ENCODE data around the gene SYNPO2.
"Not testable (repeated sequence)": the region's sequence is repeated elsewhere in the genome, so short reads cannot be mapped to it uniquely, and the experiment has no call there.

SYNPO2 gene

GRCh38 chr4:118857760-118858159, 30.9 kb upstream of the SYNPO2 start:
- in situ Hi-C loops (cut with HindIII; ENCODE audit: low pct_unique_long_range_greater_than_20kb, low sequenced_read_pairs) = no loop called here
- no peak for TF ChIP-seq JUND (IDR thresholded peaks at IDR 0.05; ENCODE audit: low read depth)
- no peak for DNase-seq (ENCODE audit: low read depth in 1 of 2, low spot score in 1 of 2)

GRCh38 chr4:118858779-118859178, 29.9 kb upstream of the SYNPO2 start:
- DNase-seq (ENCODE audit: low read depth in 1 of 2, low spot score in 1 of 2) = no peak
- TF ChIP-seq JUND (IDR thresholded peaks at IDR 0.05; ENCODE audit: low read depth) = no peak
- in situ Hi-C loops (cut with HindIII; ENCODE audit: low pct_unique_long_range_greater_than_20kb, low sequenced_read_pairs) = no loop called here

GRCh38 chr4:118865091-118865708, 23.5 kb upstream of the SYNPO2 start:
- in situ Hi-C loops (cut with HindIII; ENCODE audit: low pct_unique_long_range_greater_than_20kb, low sequenced_read_pairs) = no loop called here
- no peak for TF ChIP-seq JUND (IDR thresholded peaks at IDR 0.05; ENCODE audit: low read depth)
- peak; percentile 46 to 83 for DNase-seq (ENCODE audit: low read depth in 1 of 2, low spot score in 1 of 2)

GRCh38 chr4:118866442-118866841, 22.2 kb upstream of the SYNPO2 start:
- no peak for TF ChIP-seq JUND (IDR thresholded peaks at IDR 0.05; ENCODE audit: low read depth)
- in situ Hi-C loops (cut with HindIII; ENCODE audit: low pct_unique_long_range_greater_than_20kb, low sequenced_read_pairs) = no loop called here
- no peak for DNase-seq (ENCODE audit: low read depth in 1 of 2, low spot score in 1 of 2)

GRCh38 chr4:118867311-118868067, 21.2 kb upstream of the SYNPO2 start:
- TF ChIP-seq JUND (IDR thresholded peaks at IDR 0.05; ENCODE audit: low read depth) = no peak
- in situ Hi-C loops (cut with HindIII; ENCODE audit: low pct_unique_long_range_greater_than_20kb, low sequenced_read_pairs) = no loop called here
- no peak for DNase-seq (ENCODE audit: low read depth in 1 of 2, low spot score in 1 of 2)

- in situ Hi-C loops (cut with HindIII; ENCODE audit: low pct_unique_long_range_greater_than_20kb, low sequenced_read_pairs) = no loop called here
- no peak for TF ChIP-seq JUND (IDR thresholded peaks at IDR 0.05; ENCODE audit: low read depth)
- no peak for DNase-seq (ENCODE audit: low read depth in 1 of 2, low spot score in 1 of 2)
Observed at GRCh38 chr4:118869808-118870342, 18.8 kb upstream of the SYNPO2 start.

- no peak for DNase-seq (ENCODE audit: low read depth in 1 of 2, low spot score in 1 of 2)
- in situ Hi-C loops (cut with HindIII; ENCODE audit: low pct_unique_long_range_greater_than_20kb, low sequenced_read_pairs) = no loop called here
- TF ChIP-seq JUND (IDR thresholded peaks at IDR 0.05; ENCODE audit: low read depth) = no peak
Observed at GRCh38 chr4:118872181-118872580, 16.5 kb upstream of the SYNPO2 start.

- TF ChIP-seq JUND (IDR thresholded peaks at IDR 0.05; ENCODE audit: low read depth) = no peak
- no peak for DNase-seq (ENCODE audit: low read depth in 1 of 2, low spot score in 1 of 2)
- in situ Hi-C loops (cut with HindIII; ENCODE audit: low pct_unique_long_range_greater_than_20kb, low sequenced_read_pairs) = no loop called here
Observed at GRCh38 chr4:118877797-118878196, 10.9 kb upstream of the SYNPO2 start.

- DNase-seq (ENCODE audit: low read depth in 1 of 2, low spot score in 1 of 2); in situ Hi-C loops (cut with HindIII; ENCODE audit: low pct_unique_long_range_greater_than_20kb, low sequenced_read_pairs): not testable (repeated sequence)
Observed at GRCh38 chr4:118878507-118878906, 10.1 kb upstream of the SYNPO2 start.

GRCh38 chr4:118879409-118879808, 9.2 kb upstream of the SYNPO2 start:
- in situ Hi-C loops (cut with HindIII; ENCODE audit: low pct_unique_long_range_greater_than_20kb, low sequenced_read_pairs) = no loop called here
- no peak for TF ChIP-seq JUND (IDR thresholded peaks at IDR 0.05; ENCODE audit: low read depth)
- DNase-seq (ENCODE audit: low read depth in 1 of 2, low spot score in 1 of 2) = no peak

- TF ChIP-seq JUND (IDR thresholded peaks at IDR 0.05; ENCODE audit: low read depth) = no peak
- no peak for DNase-seq (ENCODE audit: low read depth in 1 of 2, low spot score in 1 of 2)
- in situ Hi-C loops (cut with HindIII; ENCODE audit: low pct_unique_long_range_greater_than_20kb, low sequenced_read_pairs) = no loop called here
Observed at GRCh38 chr4:118881512-118882146, 7.0 kb upstream of the SYNPO2 start.

- in situ Hi-C loops (cut with HindIII; ENCODE audit: low pct_unique_long_range_greater_than_20kb, low sequenced_read_pairs) = no loop called here
- no peak for DNase-seq (ENCODE audit: low read depth in 1 of 2, low spot score in 1 of 2)
- TF ChIP-seq JUND (IDR thresholded peaks at IDR 0.05; ENCODE audit: low read depth) = no peak
Observed at GRCh38 chr4:118883861-118884260, 4.8 kb upstream of the SYNPO2 start.

- no peak for TF ChIP-seq JUND (IDR thresholded peaks at IDR 0.05; ENCODE audit: low read depth)
- no peak for DNase-seq (ENCODE audit: low read depth in 1 of 2, low spot score in 1 of 2)
- in situ Hi-C loops (cut with HindIII; ENCODE audit: low pct_unique_long_range_greater_than_20kb, low sequenced_read_pairs) = no loop called here
Observed at GRCh38 chr4:118884716-118885115, 3.9 kb upstream of the SYNPO2 start.
